ENCODE measurements around the gene MYL11. TPM values are rescaled to one million over a fixed set of nuclear protein-coding genes. Genes with fewer than 3 reads are reported as not detected.
A peak's percentile ranks its signal among the peaks of the same experiment; 100 is the strongest.

The MYL11 gene
- total RNA-seq, 2 donors from 2014 or later = 3.5 to 23.5 TPM

GRCh38 chr16:30409125-30410060, 34.8 kb downstream of the MYL11 start:
- Histone ChIP-seq H3K9me3 (no peaks in the 10 kb centered on the region), H3K27me3 (replicated peaks; ENCODE audit: insufficient read depth) (no peaks in the 10 kb centered on the region), H3K36me3 (no peaks in the 10 kb centered on the region), H3K27ac (no peak overlapping the region), H3K4me1 (replicated peaks) (peaks cover 2% of the 10 kb centered on the region), H3K4me3 (no peak overlapping the region)
- peak; percentile 84 for DNase-seq (ENCODE audit: low spot score)
- intact Hi-C loops (cut with DNase I) = loop anchor here (10.0 kb wide), 1 partner anchor 315 kb away; the partner anchor contains the start of genes TBX6 and YPEL3
- TF ChIP-seq POLR2A (IDR thresholded peaks at IDR 0.05) (no peak), CTCF (IDR thresholded peaks at IDR 0.05) (peak; percentile 83 to 93 (median 92)), POLR2AphosphoS5 (IDR thresholded peaks at IDR 0.05) (peak; percentile 71)
- 41% methylated on average over 15 of the region's 15 CpGs for WGBS

- Histone ChIP-seq H3K36me3 (no peaks in the 10 kb centered on the region), H3K9me3 (no peaks in the 10 kb centered on the region), H3K27me3 (replicated peaks; ENCODE audit: insufficient read depth) (no peaks in the 10 kb centered on the region), H3K4me1 (replicated peaks) (no peaks in the 10 kb centered on the region), H3K27ac (no peak overlapping the region), H3K4me3 (no peak overlapping the region)
- intact Hi-C loops (cut with DNase I) = no loop called here
- TF ChIP-seq POLR2A (IDR thresholded peaks at IDR 0.05) (no peak), POLR2AphosphoS5 (IDR thresholded peaks at IDR 0.05) (no peak), CTCF (IDR thresholded peaks at IDR 0.05) (no peak)
- DNase-seq (ENCODE audit: low spot score) = no peak
- WGBS = 86% methylated on average over 6 of the region's 6 CpGs
Measured at GRCh38 chr16:30413112-30413806, 38.7 kb downstream of the MYL11 start.

- H3K4me1 ChIP-seq (replicated peaks) = no peaks in the 10 kb centered on the region
- intact Hi-C loops (cut with DNase I) = no loop called here
- no peaks in the 10 kb centered on the region for H3K27me3 ChIP-seq (replicated peaks; ENCODE audit: insufficient read depth)
- TF ChIP-seq POLR2AphosphoS5 (IDR thresholded peaks at IDR 0.05) = no peak
- no peak for TF ChIP-seq CTCF (IDR thresholded peaks at IDR 0.05)
- TF ChIP-seq POLR2A (IDR thresholded peaks at IDR 0.05) = no peak
- no peaks in the 10 kb centered on the region for H3K36me3 ChIP-seq
- DNase-seq (ENCODE audit: low spot score) = no peak
- WGBS = 87% methylated on average over 5 of the region's 5 CpGs
- H3K27ac ChIP-seq = no peak overlapping the region
- H3K9me3 ChIP-seq = no peaks in the 10 kb centered on the region
- H3K4me3 ChIP-seq = no peak overlapping the region
Measured at GRCh38 chr16:30414159-30414558, 39.6 kb downstream of the MYL11 start.

DNA sequence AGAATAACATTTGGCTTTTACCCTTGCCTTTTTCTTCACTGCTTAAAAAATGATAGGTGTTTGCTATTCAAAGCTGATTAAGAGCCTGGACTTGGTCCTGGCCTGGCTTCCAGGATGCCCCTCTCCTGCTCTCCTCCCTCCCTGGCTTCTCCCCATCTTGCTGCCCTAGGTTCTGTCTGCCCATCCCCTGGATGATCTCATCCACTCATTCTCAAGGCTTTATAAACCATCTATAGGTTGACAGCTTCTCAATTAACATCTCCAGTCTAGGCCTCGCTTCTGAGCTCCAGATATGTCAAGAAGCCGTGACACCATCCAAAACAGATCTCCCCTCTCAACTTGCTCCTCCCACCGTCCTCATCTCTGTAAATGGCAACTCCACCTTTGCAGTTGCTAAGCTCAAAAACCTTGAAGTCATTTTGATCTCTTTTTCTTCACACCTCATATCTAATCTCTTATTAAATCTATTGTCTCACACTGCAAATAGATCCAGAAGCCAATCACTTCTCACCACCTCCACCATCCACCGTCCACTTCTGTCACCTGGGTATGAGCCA, 41.5 kb downstream of the MYL11 start:
- Histone ChIP-seq H3K4me1 (replicated peaks) (no peaks in the 10 kb centered on the region), H3K9me3 (no peaks in the 10 kb centered on the region), H3K27ac (no peak overlapping the region), H3K36me3 (no peaks in the 10 kb centered on the region), H3K4me3 (no peak overlapping the region), H3K27me3 (replicated peaks; ENCODE audit: insufficient read depth) (no peaks in the 10 kb centered on the region)
- TF ChIP-seq POLR2A (IDR thresholded peaks at IDR 0.05) (no peak), POLR2AphosphoS5 (IDR thresholded peaks at IDR 0.05) (no peak), CTCF (IDR thresholded peaks at IDR 0.05) (no peak)
- DNase-seq (ENCODE audit: low spot score) = no peak
- intact Hi-C loops (cut with DNase I) = no loop called here
- WGBS = 92% methylated on average over 4 of the region's 4 CpGs

Measured in prostate gland (tissue), 2 donors.